HepG2 (cell line): ENCODE measurements around the gene C14orf132.

Source experiments
- CREM ChIP-seq, 2 experiments: sonication (generic) in 1 of 2; formaldehyde crosslinking in 1 of 2; IDR thresholded peaks; 2 replicates each; pipeline versions ENCODE4 v1.4.0 to v1.6.1; 2016 to 2020; ENCODE audit warnings: antibody characterized with exemption in 1 of 2, mild to moderate bottlenecking in 1 of 2, missing genetic modification reagents in 1 of 2
- EP300 ChIP-seq, 3 experiments: sonication (generic) in 1 of 3; formaldehyde crosslinking in 1 of 3; IDR thresholded peaks; 2 replicates each; pipeline versions ENCODE4 v1.5.1 to v1.6.1; 2011 to 2020; ENCODE audit warnings: low read depth in 2 of 3, low read length in 2 of 3, borderline replicate concordance in 1 of 3, improper control_type of control experiment in 1 of 3, mild to moderate bottlenecking in 1 of 3, missing genetic modification reagents in 1 of 3, moderate library complexity in 1 of 3
- MLXIP ChIP-seq: sonication (generic); formaldehyde crosslinking; IDR thresholded peaks from 2 replicates; pipeline ENCODE4 v1.9.0; 2021; ENCODE audit warnings: missing genetic modification reagents, borderline replicate concordance
- POLR2A ChIP-seq, 2 experiments: IDR thresholded peaks; 2 replicates each; pipeline ENCODE4 v1.6.1; 2011; ENCODE audit warnings: low read depth in 2 of 2, low read length in 2 of 2, mild to moderate bottlenecking in 1 of 2, moderate library complexity in 1 of 2; ENCODE audit not compliant: insufficient read depth in 1 of 2
- SNRNP70 ChIP-seq: fragments of 200-400 bp; formaldehyde crosslinking; IDR thresholded peaks from 2 replicates; pipeline ENCODE4 v1.6.1; 2017; ENCODE audit warnings: mild to moderate bottlenecking, low read depth, low read length, moderate library complexity
- ZBTB7A ChIP-seq: sonication (generic); formaldehyde crosslinking; IDR thresholded peaks from 2 replicates; pipeline ENCODE4 v1.8.0; 2022; ENCODE audit warnings: mild to moderate bottlenecking, missing genetic modification reagents
- ZNF569 ChIP-seq: sonication (generic); formaldehyde crosslinking; IDR thresholded peaks from 2 replicates; pipeline ENCODE4 v1.5.0; 2020; ENCODE audit warnings: mild to moderate bottlenecking, missing genetic modification reagents, moderate library complexity, borderline replicate concordance
- TF ChIP-seq, protein P1 (sequence below): sonication (generic); formaldehyde crosslinking; IDR thresholded peaks from 2 replicates; pipeline ENCODE4 v1.5.0; 2020; ENCODE audit warnings: mild to moderate bottlenecking, missing genetic modification reagents, moderate library complexity
- TF ChIP-seq, protein P2 (sequence below): sonication (generic); formaldehyde crosslinking; IDR thresholded peaks from 2 replicates; pipeline ENCODE4 v1.4.0; 2020; ENCODE audit warnings: missing genetic modification reagents, mild to moderate bottlenecking, borderline replicate concordance
- TF ChIP-seq, protein P3 (sequence below): IDR thresholded peaks from 2 replicates; pipeline ENCODE4 v1.6.1; 2012; ENCODE audit warnings: inconsistent platforms

GRCh38 chr14:96086032-96086431, 46.9 kb downstream of the C14orf132 start:
- TF ChIP-seq, protein P1, sequence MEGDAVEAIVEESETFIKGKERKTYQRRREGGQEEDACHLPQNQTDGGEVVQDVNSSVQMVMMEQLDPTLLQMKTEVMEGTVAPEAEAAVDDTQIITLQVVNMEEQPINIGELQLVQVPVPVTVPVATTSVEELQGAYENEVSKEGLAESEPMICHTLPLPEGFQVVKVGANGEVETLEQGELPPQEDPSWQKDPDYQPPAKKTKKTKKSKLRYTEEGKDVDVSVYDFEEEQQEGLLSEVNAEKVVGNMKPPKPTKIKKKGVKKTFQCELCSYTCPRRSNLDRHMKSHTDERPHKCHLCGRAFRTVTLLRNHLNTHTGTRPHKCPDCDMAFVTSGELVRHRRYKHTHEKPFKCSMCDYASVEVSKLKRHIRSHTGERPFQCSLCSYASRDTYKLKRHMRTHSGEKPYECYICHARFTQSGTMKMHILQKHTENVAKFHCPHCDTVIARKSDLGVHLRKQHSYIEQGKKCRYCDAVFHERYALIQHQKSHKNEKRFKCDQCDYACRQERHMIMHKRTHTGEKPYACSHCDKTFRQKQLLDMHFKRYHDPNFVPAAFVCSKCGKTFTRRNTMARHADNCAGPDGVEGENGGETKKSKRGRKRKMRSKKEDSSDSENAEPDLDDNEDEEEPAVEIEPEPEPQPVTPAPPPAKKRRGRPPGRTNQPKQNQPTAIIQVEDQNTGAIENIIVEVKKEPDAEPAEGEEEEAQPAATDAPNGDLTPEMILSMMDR (CRISPR knock-in tag): no peak
- TF ChIP-seq EP300 (IDR thresholded peaks at IDR 0.05; ENCODE audit: low read depth in 2 of 2, low read length in 2 of 2) (no peak), EP300 (CRISPR knock-in tag; IDR thresholded peaks at IDR 0.05; ENCODE audit: borderline replicate concordance) (no peak), POLR2A (IDR thresholded peaks at IDR 0.05; ENCODE audit: insufficient read depth in 1 of 2, low read depth in 2 of 2, low read length in 2 of 2) (no peak), SNRNP70 (no peak), ZNF569 (no peak), ZBTB7A (CRISPR knock-in tag) (no peak), CREM (IDR thresholded peaks at IDR 0.05) (no peak), CREM (CRISPR knock-in tag; IDR thresholded peaks at IDR 0.05) (no peak), MLXIP (CRISPR knock-in tag) (no peak)
- TF ChIP-seq, protein P2, sequence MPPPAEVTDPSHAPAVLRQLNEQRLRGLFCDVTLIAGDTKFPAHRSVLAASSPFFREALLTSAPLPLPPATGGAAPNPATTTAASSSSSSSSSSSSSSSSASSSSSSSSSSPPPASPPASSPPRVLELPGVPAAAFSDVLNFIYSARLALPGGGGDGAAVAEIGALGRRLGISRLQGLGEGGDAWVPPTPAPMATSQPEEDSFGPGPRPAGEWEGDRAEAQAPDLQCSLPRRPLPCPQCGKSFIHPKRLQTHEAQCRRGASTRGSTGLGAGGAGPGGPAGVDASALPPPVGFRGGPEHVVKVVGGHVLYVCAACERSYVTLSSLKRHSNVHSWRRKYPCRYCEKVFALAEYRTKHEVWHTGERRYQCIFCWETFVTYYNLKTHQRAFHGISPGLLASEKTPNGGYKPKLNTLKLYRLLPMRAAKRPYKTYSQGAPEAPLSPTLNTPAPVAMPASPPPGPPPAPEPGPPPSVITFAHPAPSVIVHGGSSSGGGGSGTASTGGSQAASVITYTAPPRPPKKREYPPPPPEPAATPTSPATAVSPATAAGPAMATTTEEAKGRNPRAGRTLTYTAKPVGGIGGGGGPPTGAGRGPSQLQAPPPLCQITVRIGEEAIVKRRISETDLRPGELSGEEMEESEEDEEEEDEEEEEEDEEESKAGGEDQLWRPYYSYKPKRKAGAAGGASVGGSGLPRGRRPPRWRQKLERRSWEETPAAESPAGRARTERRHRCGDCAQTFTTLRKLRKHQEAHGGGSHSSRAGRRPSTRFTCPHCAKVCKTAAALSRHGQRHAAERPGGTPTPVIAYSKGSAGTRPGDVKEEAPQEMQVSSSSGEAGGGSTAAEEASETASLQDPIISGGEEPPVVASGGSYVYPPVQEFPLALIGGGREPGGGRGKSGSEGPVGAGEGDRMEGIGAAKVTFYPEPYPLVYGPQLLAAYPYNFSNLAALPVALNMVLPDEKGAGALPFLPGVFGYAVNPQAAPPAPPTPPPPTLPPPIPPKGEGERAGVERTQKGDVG: no peak
- TF ChIP-seq, protein P3, sequence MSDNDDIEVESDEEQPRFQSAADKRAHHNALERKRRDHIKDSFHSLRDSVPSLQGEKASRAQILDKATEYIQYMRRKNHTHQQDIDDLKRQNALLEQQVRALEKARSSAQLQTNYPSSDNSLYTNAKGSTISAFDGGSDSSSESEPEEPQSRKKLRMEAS: no peak
